ENCODE measurements around the gene ZSCAN16.

Gene ZSCAN16

DNA sequence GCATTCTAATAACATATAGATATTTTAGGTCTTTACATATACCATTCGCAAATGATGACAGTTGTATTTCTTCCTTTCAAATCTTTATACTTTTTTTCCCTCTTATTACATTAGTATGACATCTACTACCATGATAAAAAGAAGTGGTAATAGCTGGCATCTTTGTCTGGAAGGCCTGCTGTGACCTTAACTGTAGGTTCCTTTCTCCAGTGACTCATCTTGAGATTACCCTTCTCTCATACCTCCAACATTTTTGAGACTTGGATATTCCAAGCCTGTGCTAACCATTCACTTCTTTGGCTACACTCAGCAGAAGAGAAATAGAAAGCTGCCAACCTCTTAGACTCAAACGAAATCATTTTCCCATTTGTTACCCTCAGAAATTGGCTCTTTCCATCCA, 47.6 kb downstream of the ZSCAN16 start:
- no peak for DNase-seq (ENCODE audit: low read depth in 2 of 2)

DNA sequence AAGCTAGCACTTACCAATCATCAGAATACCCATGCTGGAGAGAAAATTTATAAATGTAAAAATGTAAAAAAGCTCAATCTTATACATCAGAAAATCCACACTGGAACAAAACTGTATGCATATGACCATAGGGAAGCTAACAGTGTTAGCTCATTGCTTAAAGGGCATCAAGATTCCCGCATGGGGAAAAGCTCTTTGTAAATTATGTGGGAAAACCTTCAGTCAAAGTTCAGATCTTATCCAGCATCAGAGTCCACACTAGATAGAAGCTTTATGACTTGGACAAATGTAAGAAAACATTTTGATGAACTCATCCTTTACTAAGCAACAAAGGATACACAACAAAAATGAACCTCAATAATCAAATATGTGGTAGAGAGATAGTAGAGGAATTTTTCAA, 52.0 kb downstream of the ZSCAN16 start:
- DNase-seq (ENCODE audit: low read depth in 2 of 2) = no peak
